HCT116 (cell line): ENCODE results near the gene MLYCD. TPM values are rescaled to one million over a fixed set of nuclear protein-coding genes. Genes with fewer than 3 reads are reported as not detected.

Experiments used
- ATAC-seq: fragments of 200-7000 bp; cut with Tn5 transposase; 2 replicates; pipeline ENCODE4 v1.9.1; 2020; ENCODE audit warnings: mild to moderate bottlenecking, moderate library complexity
- BruUV-seq: library from RNA; stranded (reverse); fragments of 400-500 nt; replicated peaks from 2 replicates; lab custom pipeline; 2021; lab: Mats Ljungman, UMichigan
- CTCF ChIA-PET: fragments of 300-600 bp; sonication (Branson Sonifier 250); formaldehyde crosslinking; loops from one replicate; lab custom pipeline; 2021; ENCODE audit warnings: antibody characterized with exemption; lab: Charles Lee
- POLR2A ChIA-PET: fragments of 300-600, 350-600 bp; sonication (Branson Sonifier 250); formaldehyde crosslinking; loops from one replicate; lab custom pipeline; 2021; ENCODE audit warnings: antibody characterized with exemption; lab: Charles Lee
- RAD21 ChIA-PET, 2 experiments: fragments of 300-600 bp; sonication (Branson Sonifier 250); formaldehyde crosslinking; loops; one replicate each; lab custom pipeline; 2023; ENCODE audit warnings: low total read pairs in 2 of 2; ENCODE audit not compliant: uncharacterized antibody in 2 of 2, unreplicated experiment in 2 of 2, low non-redundant PET in 1 of 2; lab: Charles Lee
- DNase-seq: peaks from one replicate; pipeline ENCODE4 v3.0.0-alpha.2; 2010; ENCODE audit warnings: low read depth, low spot score
- H2AFZ ChIP-seq: fragments of 200-600 bp; shearing (Covaris generic), sonication (generic); 2 replicates; pipeline ENCODE4 v1.6.1; 2017; ENCODE audit warnings: low read depth, mixed run types, mixed read lengths, antibody characterized with exemption, low read length; ENCODE audit not compliant: poor library complexity, severe bottlenecking
- H3K27ac ChIP-seq: 2 replicates; pipeline ENCODE4 v1.5.1; 2012; ENCODE audit warnings: low read depth, low read length
- H3K27me3 ChIP-seq: fragments of 200-600 bp; sonication (generic); 2 replicates; pipeline ENCODE4 v1.6.1; 2016; ENCODE audit warnings: mixed run types, low read length, mixed read lengths; ENCODE audit not compliant: insufficient read depth
- H3K36me3 ChIP-seq, 2 experiments: fragments of 200-500 bp in 1 of 2; fragments of 200-600 bp in 1 of 2; sonication (Bioruptor generic) in 1 of 2; sonication (generic) in 1 of 2; 2 replicates each; pipeline versions ENCODE4 v1.5.1 to v1.6.1; 2014 to 2016; ENCODE audit warnings: low read length in 2 of 2, inconsistent platforms in 1 of 2, mixed read lengths in 1 of 2, mixed run types in 1 of 2; ENCODE audit not compliant: insufficient read depth in 2 of 2, control insufficient read depth in 1 of 2
- H3K4me1 ChIP-seq, 2 experiments: fragments of 200-600 bp in 1 of 2; sonication (generic) in 1 of 2; 2 replicates each; pipeline versions ENCODE4 v1.5.1 to v1.6.1; 2012 to 2017; ENCODE audit warnings: low read length in 2 of 2, inconsistent platforms in 1 of 2, mild to moderate bottlenecking in 1 of 2, mixed read lengths in 1 of 2, mixed run types in 1 of 2, moderate library complexity in 1 of 2; ENCODE audit not compliant: insufficient read depth in 2 of 2, control insufficient read depth in 1 of 2
- H3K4me2 ChIP-seq: fragments of 200-600 bp; sonication (generic); 2 replicates; pipeline ENCODE4 v1.6.1; 2017; ENCODE audit warnings: mixed run types, low read length, mixed read lengths
- H3K4me3 ChIP-seq, 2 experiments: fragments of 200-600 bp in 1 of 2; sonication (generic) in 1 of 2; replicated peaks in 1 of 2; 2 replicates each; pipeline ENCODE4 v1.5.1; 2011 to 2016; ENCODE audit warnings: low read length in 2 of 2, control low read depth in 1 of 2, low read depth in 1 of 2, mild to moderate bottlenecking in 1 of 2, mixed read lengths in 1 of 2, mixed run types in 1 of 2
- H3K79me2 ChIP-seq: fragments of 200-600 bp; sonication (generic); 2 replicates; pipeline ENCODE4 v1.6.1; 2017; ENCODE audit warnings: mild to moderate bottlenecking, mixed run types, low read length, moderate library complexity, mixed read lengths; ENCODE audit not compliant: insufficient read depth
- H3K9ac ChIP-seq: fragments of 200-600 bp; sonication (generic); 2 replicates; pipeline ENCODE4 v1.6.1; 2016; ENCODE audit warnings: low read length, mixed read lengths
- H3K9me2 ChIP-seq: fragments of 200-600 bp; sonication (generic), shearing (Covaris generic); 2 replicates; pipeline ENCODE4 v1.6.1; 2017; ENCODE audit warnings: mixed run types, mild to moderate bottlenecking, moderate library complexity; ENCODE audit not compliant: insufficient read depth
- H3K9me3 ChIP-seq, 2 experiments: fragments of 200-500 bp in 1 of 2; fragments of 200-600 bp in 1 of 2; sonication (Bioruptor generic) in 1 of 2; sonication (generic) in 1 of 2; 2 replicates each; pipeline ENCODE4 v1.6.1; 2014 to 2017; ENCODE audit warnings: low read length in 2 of 2, mixed read lengths in 2 of 2, inconsistent platforms in 1 of 2, low read depth in 1 of 2, mild to moderate bottlenecking in 1 of 2, mixed run types in 1 of 2, moderate library complexity in 1 of 2; ENCODE audit not compliant: control insufficient read depth in 1 of 2, insufficient read depth in 1 of 2
- H4K20me1 ChIP-seq: fragments of 200-600 bp; sonication (generic), shearing (Covaris generic); 2 replicates; pipeline ENCODE4 v1.6.1; 2017; ENCODE audit warnings: mixed run types, mild to moderate bottlenecking, moderate library complexity; ENCODE audit not compliant: insufficient read depth
- CBX3 ChIP-seq: IDR thresholded peaks from 2 replicates; pipeline ENCODE4 v1.6.1; 2012; ENCODE audit warnings: low read depth
- CEBPB ChIP-seq: IDR thresholded peaks from 2 replicates; pipeline ENCODE4 v1.6.1; 2012; ENCODE audit warnings: low read depth
- EGR1 ChIP-seq: IDR thresholded peaks from 2 replicates; pipeline ENCODE4 v1.6.1; 2012; ENCODE audit warnings: low read depth
- EZH2 ChIP-seq: fragments of 200-600 bp; sonication (generic); IDR thresholded peaks from 2 replicates; pipeline ENCODE4 v1.6.1; 2017; ENCODE audit warnings: antibody characterized with exemption, mixed run types
- POLR2AphosphoS5 ChIP-seq: IDR thresholded peaks from 2 replicates; pipeline ENCODE4 v1.6.1; 2011; ENCODE audit warnings: mild to moderate bottlenecking, low read depth, low read length, moderate library complexity
- SRF ChIP-seq: IDR thresholded peaks from 2 replicates; pipeline ENCODE4 v1.6.1; 2012; ENCODE audit warnings: low read depth
- ZFX ChIP-seq: fragments of 450-650 bp; IDR thresholded peaks from 2 replicates; pipeline ENCODE4 v1.6.1; 2017
- ZNF274 ChIP-seq: fragments of 200-500 bp; sonication (Bioruptor generic); IDR thresholded peaks from 2 replicates; pipeline ENCODE4 v1.6.1; 2014; ENCODE audit warnings: mild to moderate bottlenecking, low read depth, low read length, inconsistent platforms
- intact Hi-C: fragments of 100-400 bp; cut with micrococcal nuclease; formaldehyde crosslinking; loops from 2 replicates; pipeline ENCODE4 v1.10.0; 2022
- total RNA-seq: library from RNA; stranded (reverse); gene quantifications from one replicate; pipeline ENCODE4 v1.2.1, GENCODE V29; 2021; ENCODE audit not compliant: unreplicated experiment
- TF ChIP-seq, protein P1 (sequence below): IDR thresholded peaks from 2 replicates; pipeline ENCODE4 v1.6.1; 2012; ENCODE audit warnings: low read depth

Gene MLYCD
- total RNA-seq, 1 experiment from 2014 or later = 3.9 TPM

DNA sequence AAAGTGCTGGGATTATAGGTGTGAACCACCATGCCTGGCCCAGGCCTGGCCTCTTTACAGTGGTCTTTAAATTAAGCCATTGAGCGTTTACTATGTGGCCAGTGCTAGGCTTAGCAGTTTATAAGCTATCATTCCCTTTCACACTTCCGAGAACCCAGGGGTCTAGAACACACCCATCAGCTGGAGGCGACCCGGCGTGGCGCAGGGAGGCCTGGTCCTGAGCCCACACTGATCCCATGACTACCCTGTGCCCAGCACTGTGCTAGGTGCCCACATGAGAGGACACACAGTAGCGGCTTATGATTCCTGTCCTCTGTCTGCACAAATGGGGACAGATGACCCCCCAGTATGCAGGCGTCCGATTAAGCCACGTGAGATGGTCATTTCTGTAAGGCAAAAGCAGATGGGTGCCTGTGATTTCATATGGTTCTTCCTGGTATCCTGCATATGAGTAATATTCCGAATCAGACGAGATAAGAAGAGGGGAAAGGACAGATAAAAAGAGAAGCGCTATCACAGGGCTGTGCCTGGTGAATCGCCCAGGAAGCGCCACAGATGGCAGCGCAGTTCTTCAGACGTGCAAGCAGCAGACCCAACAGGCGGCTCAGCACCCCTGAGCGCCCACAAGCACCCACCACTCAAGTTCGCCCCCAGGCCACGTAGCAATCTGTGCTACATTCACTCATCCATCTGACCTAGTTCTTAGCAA lies 59.4 kb downstream of the MLYCD start (continued):
- TF ChIP-seq, protein P1, sequence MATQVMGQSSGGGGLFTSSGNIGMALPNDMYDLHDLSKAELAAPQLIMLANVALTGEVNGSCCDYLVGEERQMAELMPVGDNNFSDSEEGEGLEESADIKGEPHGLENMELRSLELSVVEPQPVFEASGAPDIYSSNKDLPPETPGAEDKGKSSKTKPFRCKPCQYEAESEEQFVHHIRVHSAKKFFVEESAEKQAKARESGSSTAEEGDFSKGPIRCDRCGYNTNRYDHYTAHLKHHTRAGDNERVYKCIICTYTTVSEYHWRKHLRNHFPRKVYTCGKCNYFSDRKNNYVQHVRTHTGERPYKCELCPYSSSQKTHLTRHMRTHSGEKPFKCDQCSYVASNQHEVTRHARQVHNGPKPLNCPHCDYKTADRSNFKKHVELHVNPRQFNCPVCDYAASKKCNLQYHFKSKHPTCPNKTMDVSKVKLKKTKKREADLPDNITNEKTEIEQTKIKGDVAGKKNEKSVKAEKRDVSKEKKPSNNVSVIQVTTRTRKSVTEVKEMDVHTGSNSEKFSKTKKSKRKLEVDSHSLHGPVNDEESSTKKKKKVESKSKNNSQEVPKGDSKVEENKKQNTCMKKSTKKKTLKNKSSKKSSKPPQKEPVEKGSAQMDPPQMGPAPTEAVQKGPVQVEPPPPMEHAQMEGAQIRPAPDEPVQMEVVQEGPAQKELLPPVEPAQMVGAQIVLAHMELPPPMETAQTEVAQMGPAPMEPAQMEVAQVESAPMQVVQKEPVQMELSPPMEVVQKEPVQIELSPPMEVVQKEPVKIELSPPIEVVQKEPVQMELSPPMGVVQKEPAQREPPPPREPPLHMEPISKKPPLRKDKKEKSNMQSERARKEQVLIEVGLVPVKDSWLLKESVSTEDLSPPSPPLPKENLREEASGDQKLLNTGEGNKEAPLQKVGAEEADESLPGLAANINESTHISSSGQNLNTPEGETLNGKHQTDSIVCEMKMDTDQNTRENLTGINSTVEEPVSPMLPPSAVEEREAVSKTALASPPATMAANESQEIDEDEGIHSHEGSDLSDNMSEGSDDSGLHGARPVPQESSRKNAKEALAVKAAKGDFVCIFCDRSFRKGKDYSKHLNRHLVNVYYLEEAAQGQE = no peak

DNA sequence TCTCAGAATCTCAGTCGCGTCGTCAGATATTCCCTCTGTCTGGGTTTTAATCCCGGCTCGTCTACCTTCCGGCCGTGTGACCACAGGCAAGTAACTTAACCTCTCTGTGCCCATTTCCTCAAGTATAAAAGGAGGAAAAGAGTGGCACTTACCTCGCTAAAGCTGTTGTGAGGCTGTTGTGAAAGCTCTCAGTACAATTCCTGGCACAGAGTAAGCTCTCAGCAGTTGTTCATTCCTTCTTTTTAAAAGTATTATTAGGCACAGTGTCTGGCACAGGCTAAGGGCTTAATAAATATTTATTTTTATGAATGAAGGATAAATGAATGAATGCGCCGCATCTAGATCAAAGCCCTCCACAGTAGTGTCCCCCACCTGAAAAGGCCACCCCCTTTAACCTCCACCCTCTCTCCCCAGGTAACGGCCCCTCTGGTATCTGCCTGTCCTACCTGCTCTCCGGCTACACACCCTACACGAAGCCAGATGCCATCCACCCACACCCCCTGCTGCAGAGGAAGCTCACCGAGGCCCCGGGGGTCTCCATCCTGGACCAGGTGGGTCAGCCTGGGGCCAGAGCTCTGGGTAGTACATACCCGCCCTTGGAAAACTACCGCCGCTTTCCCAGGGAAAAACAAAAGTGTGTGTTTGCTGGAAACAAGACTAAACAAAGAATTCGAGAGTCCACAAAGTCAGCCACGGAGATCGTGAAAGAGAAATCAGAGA lies 60.1 kb downstream of the MLYCD start:
- H3K4me2 ChIP-seq = no peak overlapping the region
- ChIA-PET RAD21 (no interaction called here), CTCF (interaction anchor here (1.8 kb wide), 1 partner anchor 107 kb away, joined by 6 read pairs; no protein-coding TSS in a partner anchor), POLR2A (no interaction called here)
- H3K27ac ChIP-seq = no peak overlapping the region
- no peaks in the 10 kb centered on the region for H3K9me2 ChIP-seq
- no peaks in the 10 kb centered on the region for H3K9me3 ChIP-seq
- H3K9ac ChIP-seq = no peak overlapping the region
- no TSS peak for BruUV-seq
- H3K4me3 ChIP-seq = no peak overlapping the region
- ATAC-seq = no peak
- no peak overlapping the region for H2AFZ ChIP-seq
- no peaks in the 10 kb centered on the region; the same call in 1 of the 2 replicates for H3K79me2 ChIP-seq
- no peaks in the 10 kb centered on the region for H4K20me1 ChIP-seq
- intact Hi-C loops = loop anchor here (10.0 kb wide), 1 partner anchor 546 kb away; the partner anchor contains the start of gene MEAK7
- TF ChIP-seq SRF = no peak
- no peak for TF ChIP-seq ZFX
- TF ChIP-seq POLR2AphosphoS5 = no peak
- no peak for TF ChIP-seq CBX3
- TF ChIP-seq EGR1 = no peak
- no peak for TF ChIP-seq EZH2
- TF ChIP-seq ZNF274 = no peak
- TF ChIP-seq CEBPB = no peak
- no peak for DNase-seq
- H3K27me3 ChIP-seq = no peaks in the 10 kb centered on the region
- peaks cover 7 to 17% of the 10 kb centered on the region in 2 experiments; a peak in 1 of 4 replicates for H3K36me3 ChIP-seq
- H3K4me1 ChIP-seq = peaks cover 8 to 12% of the 10 kb centered on the region in 2 experiments
